IPS-20b (cell line): ENCODE measurements around the gene MED12L.
"Not testable (repeated sequence)": the region's sequence is repeated elsewhere in the genome, so short reads cannot be mapped to it uniquely, and the experiment has no call there.

Experiments used
- H3K27ac ChIP-seq: one replicate; pipeline ENCODE4 v1.5.1; 2013; ENCODE audit warnings: low read length
- H3K27me3 ChIP-seq: 2 replicates; pipeline ENCODE4 v1.6.1; 2013; ENCODE audit warnings: mild to moderate bottlenecking, low read length, inconsistent platforms; ENCODE audit not compliant: insufficient read depth
- H3K36me3 ChIP-seq: 2 replicates; pipeline ENCODE4 v1.6.1; 2013; ENCODE audit warnings: low read depth, mild to moderate bottlenecking, inconsistent platforms, low read length, moderate library complexity; ENCODE audit not compliant: insufficient read depth
- H3K4me1 ChIP-seq: 2 replicates; pipeline ENCODE4 v1.6.1; 2013; ENCODE audit warnings: mild to moderate bottlenecking, control low read depth, inconsistent platforms, low read length, moderate library complexity; ENCODE audit not compliant: insufficient read depth
- H3K4me3 ChIP-seq: 2 replicates; pipeline ENCODE4 v1.5.1; 2013; ENCODE audit warnings: mild to moderate bottlenecking, low read length, inconsistent platforms
- H3K9ac ChIP-seq: 2 replicates; pipeline ENCODE4 v1.6.1; 2013; ENCODE audit warnings: low read depth, mild to moderate bottlenecking, inconsistent platforms, low read length, moderate library complexity
- H3K9me3 ChIP-seq: 2 replicates; pipeline ENCODE4 v1.6.1; 2013; ENCODE audit warnings: mild to moderate bottlenecking, low read depth, low read length, inconsistent platforms; ENCODE audit not compliant: insufficient read depth

Gene MED12L

DNA sequence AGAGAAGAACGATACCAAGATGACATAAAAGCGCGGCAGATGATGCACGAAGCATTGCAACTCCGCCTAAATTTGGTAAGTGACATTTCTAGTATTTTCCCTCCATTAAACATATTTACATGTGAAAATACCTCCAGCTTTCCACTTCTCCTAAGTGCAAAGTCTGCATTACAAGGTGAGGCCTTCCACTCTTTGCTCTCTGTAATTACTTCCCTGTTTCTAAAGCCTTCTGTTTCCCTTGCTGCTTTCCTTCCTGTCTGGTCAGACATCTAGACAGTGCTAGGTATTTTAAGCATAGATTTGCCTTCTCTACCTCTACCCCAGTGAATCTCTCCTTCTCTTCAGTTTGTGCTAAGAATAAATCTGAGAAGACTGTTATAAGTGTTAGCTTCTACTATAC is 297.2 kb downstream of the MED12L start:
- Histone ChIP-seq H3K4me1 (no peaks in the 10 kb centered on the region), H3K27ac (no peak overlapping the region), H3K27me3 (no peaks in the 10 kb centered on the region), H3K9ac (no peak overlapping the region), H3K36me3 (peaks cover 45% of the 10 kb centered on the region), H3K9me3 (no peaks in the 10 kb centered on the region), H3K4me3 (no peak overlapping the region)

DNA sequence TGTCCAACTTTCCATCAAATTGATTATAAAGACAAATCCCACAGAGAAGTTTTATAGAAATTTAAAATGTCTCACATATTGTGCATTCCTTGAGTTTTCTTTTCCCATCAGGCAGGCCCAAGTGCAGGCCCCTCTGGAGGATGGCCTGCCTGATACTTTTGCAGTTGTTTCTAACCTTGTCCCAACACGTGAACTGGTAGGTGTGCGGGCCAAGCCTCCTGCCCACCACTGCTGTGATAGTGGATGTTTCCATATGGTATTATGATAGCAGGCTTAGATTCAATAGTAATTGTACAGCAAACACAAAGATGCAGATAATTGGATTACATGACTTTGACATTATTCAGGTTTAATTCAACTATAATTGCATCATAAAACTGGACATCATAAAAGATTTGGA is 297.6 kb downstream of the MED12L start:
- Histone ChIP-seq H3K4me3 (no peak overlapping the region), H3K9me3 (no peaks in the 10 kb centered on the region), H3K9ac (no peak overlapping the region), H3K4me1 (no peaks in the 10 kb centered on the region), H3K36me3 (peaks cover 46% of the 10 kb centered on the region), H3K27ac (no peak overlapping the region), H3K27me3 (no peaks in the 10 kb centered on the region)

DNA sequence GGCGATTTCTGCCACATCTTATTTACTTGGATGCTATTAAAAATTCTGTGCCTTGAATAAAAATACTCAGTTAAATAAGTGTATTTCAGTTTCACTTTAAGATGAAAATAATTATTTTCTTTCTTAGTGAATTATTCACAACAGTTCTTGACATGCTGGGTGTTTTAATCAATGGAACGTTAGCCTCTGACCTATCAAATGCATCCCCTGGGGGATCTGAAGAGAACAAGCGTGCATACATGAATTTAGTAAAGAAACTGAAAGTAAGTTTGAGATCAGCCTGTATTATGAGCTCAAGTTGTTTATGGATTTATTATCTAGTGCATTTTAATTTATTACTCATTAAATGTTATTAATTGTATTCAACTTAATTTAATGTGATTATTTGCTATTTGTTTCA is 298.5 kb downstream of the MED12L start:
- Histone ChIP-seq H3K9ac (no peak overlapping the region), H3K27me3 (no peaks in the 10 kb centered on the region), H3K4me1 (no peaks in the 10 kb centered on the region), H3K4me3 (no peak overlapping the region), H3K9me3 (no peaks in the 10 kb centered on the region), H3K27ac (no peak overlapping the region), H3K36me3 (peaks cover 52% of the 10 kb centered on the region)

DNA sequence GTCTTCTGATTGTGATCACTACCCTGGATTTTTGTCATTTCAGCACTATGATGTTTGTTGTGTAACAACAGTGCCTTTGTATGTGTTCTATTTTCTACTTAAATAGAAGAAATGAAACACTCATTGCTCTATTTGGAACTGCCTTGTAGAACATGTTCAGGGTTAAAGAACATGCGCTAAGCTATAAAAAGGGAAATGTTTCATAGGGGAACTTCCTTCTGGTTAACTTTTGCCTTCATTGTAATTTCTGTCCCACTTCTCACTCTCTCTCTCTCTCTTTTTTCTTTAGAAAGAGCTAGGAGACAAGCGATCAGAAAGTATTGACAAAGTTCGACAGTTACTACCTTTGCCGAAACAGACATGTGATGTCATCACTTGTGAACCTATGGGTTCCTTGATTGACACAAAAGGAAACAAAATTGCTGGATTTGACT is 299.3 kb downstream of the MED12L start, which contains the start of gene P2RY12:
Gene P2RY12 (minus strand): TSS at position 13 of the 434 bp plus-strand sequence. CDS start 45,908 bp downstream, outside the sequence.
- Histone ChIP-seq H3K4me3 (no peak within 1 kb of the TSS), H3K9ac (no peak within 1 kb of the TSS), H3K9me3 (no peaks in the 10 kb centered on the region), H3K36me3 (peaks cover 53% of the 10 kb centered on the region), H3K27me3 (no peaks in the 10 kb centered on the region), H3K27ac (no peak within 1 kb of the TSS), H3K4me1 (no peaks in the 10 kb centered on the region)

DNA sequence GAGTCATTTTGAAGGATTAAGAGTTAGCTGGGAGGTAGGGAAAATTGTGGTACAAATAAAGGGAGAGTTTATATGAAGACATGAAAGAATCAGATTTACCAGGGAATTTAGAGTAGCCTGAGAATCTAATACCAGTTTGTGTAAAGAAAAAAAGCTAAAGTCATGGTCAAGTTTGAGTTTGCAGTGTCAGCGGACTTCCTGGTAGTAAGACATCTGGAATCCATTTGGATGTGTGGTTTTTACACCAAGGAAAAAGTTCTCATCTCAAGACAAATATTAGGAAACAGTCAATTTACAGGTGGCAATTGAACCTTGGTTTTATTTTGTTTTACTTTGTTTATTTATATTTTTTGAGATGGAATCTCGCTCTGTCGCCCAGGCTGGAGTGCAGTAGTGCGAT is 300.6 kb downstream of the MED12L start:
- H3K9me3 ChIP-seq = no peaks in the 10 kb centered on the region
- H3K27me3 ChIP-seq = no peaks in the 10 kb centered on the region
- H3K4me1 ChIP-seq = no peaks in the 10 kb centered on the region
- peaks cover 52% of the 10 kb centered on the region for H3K36me3 ChIP-seq
- H3K9ac ChIP-seq = no peak overlapping the region
- no peak overlapping the region for H3K4me3 ChIP-seq
- H3K27ac ChIP-seq = no peak overlapping the region

DNA sequence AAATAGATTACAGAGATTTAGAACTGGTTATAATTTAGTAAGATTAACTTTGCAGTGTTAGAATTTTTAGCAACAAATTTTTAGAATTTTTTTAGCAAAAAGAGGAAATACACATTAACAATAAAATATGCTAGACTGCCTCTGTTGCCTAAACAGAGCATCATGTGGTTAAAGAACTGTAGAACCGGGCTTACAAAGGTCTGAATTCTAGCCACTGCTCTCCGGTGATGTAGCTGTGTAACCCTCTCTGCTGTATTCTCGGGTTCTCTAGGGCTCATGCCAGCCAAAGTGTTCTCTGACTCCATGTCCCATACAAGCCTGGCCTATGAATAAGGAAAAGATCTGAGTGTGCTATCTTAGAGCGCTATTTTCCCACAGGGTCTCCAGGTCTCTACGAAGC is 302.0 kb downstream of the MED12L start:
- peaks cover under 1% of the 10 kb centered on the region; the same call in 1 of the 2 replicates for H3K4me1 ChIP-seq
- H3K9ac ChIP-seq = no peak overlapping the region
- H3K36me3 ChIP-seq = peaks cover 43% of the 10 kb centered on the region
- H3K4me3 ChIP-seq = no peak overlapping the region
- no peaks in the 10 kb centered on the region for H3K27me3 ChIP-seq
- H3K9me3 ChIP-seq = no peaks in the 10 kb centered on the region
- no peak overlapping the region for H3K27ac ChIP-seq

DNA sequence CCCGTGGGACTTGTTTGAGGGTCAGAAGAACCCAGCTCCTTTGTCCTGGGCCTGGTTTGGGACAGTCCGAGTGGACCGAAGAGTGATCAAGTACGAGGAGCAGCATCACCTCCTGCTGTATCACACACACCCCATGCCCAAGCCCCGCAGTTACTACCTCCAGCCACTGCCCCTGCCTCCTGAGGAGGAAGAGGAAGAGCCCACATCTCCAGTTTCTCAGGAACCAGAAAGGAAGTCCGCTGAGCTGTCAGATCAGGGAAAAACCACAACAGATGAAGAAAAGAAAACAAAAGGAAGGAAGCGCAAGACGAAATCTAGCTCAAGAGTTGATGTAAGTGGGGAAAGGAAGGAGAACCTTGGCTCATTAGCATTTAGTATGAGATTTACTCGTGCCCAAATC is 302.4 kb downstream of the MED12L start:
- H3K4me1 ChIP-seq = peaks cover 4% of the 10 kb centered on the region; the same call in 1 of the 2 replicates
- no peaks in the 10 kb centered on the region for H3K27me3 ChIP-seq
- H3K27ac ChIP-seq = no peak overlapping the region
- H3K9ac ChIP-seq = no peak overlapping the region
- H3K36me3 ChIP-seq = peaks cover 39% of the 10 kb centered on the region
- H3K9me3 ChIP-seq = no peaks in the 10 kb centered on the region
- no peak overlapping the region for H3K4me3 ChIP-seq

DNA sequence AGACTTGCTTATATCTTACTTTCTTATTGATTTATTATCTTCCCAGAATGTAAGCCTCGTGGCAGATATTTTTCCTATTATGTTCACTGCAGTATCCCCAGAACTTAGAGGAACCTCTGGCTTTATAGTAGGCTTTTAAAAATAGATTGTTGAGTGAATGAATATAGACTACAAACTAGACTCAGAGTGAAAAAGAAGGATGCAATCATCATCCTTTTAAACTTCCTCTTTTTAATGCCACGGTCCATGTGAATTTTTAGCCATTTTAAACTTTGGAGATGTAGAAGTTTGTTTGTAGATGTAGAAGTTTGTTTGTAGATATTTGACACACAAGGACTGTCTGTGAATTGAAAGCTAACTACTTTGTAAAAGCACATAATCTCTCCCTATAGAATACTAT is 306.3 kb downstream of the MED12L start:
- H3K9ac ChIP-seq = no peak overlapping the region
- no peaks in the 10 kb centered on the region for H3K9me3 ChIP-seq
- H3K4me1 ChIP-seq = peaks cover 22% of the 10 kb centered on the region
- H3K4me3 ChIP-seq = no peak overlapping the region
- H3K27ac ChIP-seq = no peak overlapping the region
- H3K27me3 ChIP-seq = no peaks in the 10 kb centered on the region
- peaks cover 32% of the 10 kb centered on the region for H3K36me3 ChIP-seq

DNA sequence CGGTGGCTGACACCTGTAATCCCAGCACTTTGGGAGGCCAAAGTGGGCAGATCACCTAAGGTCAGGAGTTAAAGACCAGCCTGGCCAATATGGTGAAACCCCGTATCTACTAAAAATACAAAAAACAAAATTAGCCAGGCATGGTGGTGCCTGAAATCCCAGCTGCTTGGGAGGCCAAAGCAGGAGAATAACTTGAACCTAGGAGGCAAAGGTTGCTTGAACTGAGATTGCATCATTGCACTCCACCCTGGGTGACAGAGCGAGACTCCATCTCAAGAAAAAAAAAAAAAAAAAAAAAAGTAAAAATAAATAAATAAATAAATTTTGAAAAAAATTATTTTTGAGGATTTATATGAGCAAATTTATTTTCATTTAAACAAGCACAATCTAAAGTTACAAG is 306.7 kb downstream of the MED12L start:
- H3K27ac ChIP-seq, H3K27me3 ChIP-seq, H3K4me3 ChIP-seq, H3K9me3 ChIP-seq, H3K9ac ChIP-seq: not testable (repeated sequence)
- Histone ChIP-seq H3K4me1 (peaks cover 22% of the 10 kb centered on the region), H3K36me3 (peaks cover 37% of the 10 kb centered on the region)

DNA sequence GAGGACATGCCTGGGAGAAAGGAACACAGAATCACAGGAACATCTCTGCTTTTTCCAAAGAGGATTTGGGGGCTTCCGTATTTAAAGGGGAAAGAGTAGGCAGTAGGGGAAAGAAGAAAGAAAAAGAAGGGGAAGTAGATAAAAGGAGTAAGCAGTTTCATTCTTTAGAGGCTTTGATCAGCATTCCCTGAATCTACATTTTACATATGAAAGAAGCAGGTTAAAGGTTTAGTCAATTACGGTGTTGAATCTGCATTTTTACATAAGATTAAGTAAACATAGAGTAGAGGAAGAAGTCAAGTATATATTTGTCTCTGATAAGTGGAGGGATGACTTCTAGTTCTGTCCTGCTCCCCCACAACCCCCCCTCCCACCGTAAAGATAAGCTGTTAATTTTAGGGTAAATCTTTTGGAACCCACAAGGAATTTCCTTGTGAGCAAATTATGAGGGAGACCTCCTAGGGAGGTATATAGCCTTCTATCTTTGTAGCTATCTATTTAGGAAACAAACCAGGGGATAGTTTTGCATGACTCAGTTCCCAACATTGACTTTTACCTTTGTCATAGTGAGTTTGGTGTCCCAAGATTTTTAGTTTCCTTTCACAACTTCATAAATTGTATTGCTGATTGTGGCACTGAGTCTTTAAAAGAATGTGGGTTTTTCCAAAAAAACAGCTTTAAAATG is 307.8 kb downstream of the MED12L start:
- Histone ChIP-seq H3K9me3 (no peaks in the 10 kb centered on the region), H3K9ac (no peak overlapping the region), H3K4me1 (peaks cover 22% of the 10 kb centered on the region), H3K36me3 (peaks cover 38% of the 10 kb centered on the region), H3K27ac (no peak overlapping the region), H3K27me3 (no peaks in the 10 kb centered on the region), H3K4me3 (peak overlapping the region; percentile 51; the same call in 1 of the 2 replicates)

DNA sequence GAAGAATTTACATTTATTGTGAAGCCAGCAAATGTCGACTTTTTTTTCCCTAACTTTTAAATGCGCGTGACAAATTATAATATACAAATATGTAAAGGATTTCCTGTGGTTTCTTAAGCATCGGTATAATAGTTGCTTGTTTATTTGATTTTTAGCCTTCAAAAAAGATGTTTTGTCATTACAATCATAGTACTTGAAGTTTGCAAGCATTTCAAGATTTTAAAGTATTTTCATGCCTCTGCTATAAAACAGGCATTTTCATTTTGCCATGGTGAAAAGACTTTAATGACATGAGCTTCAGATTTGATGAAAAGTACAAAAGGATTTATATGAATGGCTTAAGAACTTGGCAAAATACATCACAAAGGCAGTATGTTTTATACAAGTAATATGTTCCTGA is 308.5 kb downstream of the MED12L start:
- peaks cover 25% of the 10 kb centered on the region for H3K4me1 ChIP-seq
- peak overlapping the region; percentile 4; the same call in 1 of the 2 replicates for H3K9ac ChIP-seq
- H3K27me3 ChIP-seq = no peaks in the 10 kb centered on the region
- peak overlapping the region; percentile 51; the same call in 1 of the 2 replicates for H3K4me3 ChIP-seq
- H3K9me3 ChIP-seq = no peaks in the 10 kb centered on the region
- no peak overlapping the region for H3K27ac ChIP-seq
- peaks cover 31% of the 10 kb centered on the region for H3K36me3 ChIP-seq

DNA sequence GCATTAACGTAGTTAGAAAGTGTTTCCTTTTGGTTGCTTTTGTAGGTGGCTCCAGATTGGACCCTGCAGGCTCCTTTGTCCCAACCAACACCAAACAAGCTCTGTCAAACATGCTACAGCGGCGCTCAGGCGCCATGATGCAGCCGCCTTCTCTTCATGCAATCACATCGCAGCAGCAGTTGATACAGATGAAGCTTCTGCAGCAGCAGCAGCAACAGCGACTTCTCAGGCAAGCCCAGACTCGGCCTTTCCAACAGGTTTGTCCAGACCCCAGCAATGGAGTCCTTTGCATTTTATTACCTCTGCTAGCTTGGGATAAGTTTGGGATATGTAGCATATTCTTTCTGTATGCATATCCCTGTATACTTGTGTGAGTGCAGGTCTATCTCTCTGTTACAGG is 309.1 kb downstream of the MED12L start:
- Histone ChIP-seq H3K27me3 (no peaks in the 10 kb centered on the region), H3K27ac (no peak overlapping the region), H3K36me3 (peaks cover 31% of the 10 kb centered on the region), H3K4me1 (peaks cover 32% of the 10 kb centered on the region), H3K9ac (no peak overlapping the region; the same call in 1 of the 2 replicates), H3K4me3 (no peak overlapping the region; the same call in 1 of the 2 replicates), H3K9me3 (no peaks in the 10 kb centered on the region)
